ENCODE results near the gene TTC1. TPM values are rescaled to one million over a fixed set of nuclear protein-coding genes. Genes with fewer than 3 reads are reported as not detected.

TTC1 gene
- polyA plus RNA-seq, 1 of the 3 experiments (the other 2 are of a cell fraction), result 37.0 TPM

GRCh38 chr5:160092514-160092913, 83.6 kb downstream of the TTC1 start:
- Histone ChIP-seq H3K9me3 (no peaks in the 10 kb centered on the region), H3K79me2 (ENCODE audit: insufficient read depth) (peaks cover 42% of the 10 kb centered on the region), H3K4me2 (no peak overlapping the region), H3K9ac (no peak overlapping the region), H3K36me3 (replicated peaks in 1 of 2; ENCODE audit: control insufficient read depth in 1 of 2, insufficient read depth in 2 of 2, low read length in 1 of 2) (peaks cover 20 to 28% of the 10 kb centered on the region in 2 experiments), H3F3A (replicated peaks; ENCODE audit: insufficient read depth) (peaks cover 3% of the 10 kb centered on the region), H3K27me3 (ENCODE audit: insufficient read depth) (no peaks in the 10 kb centered on the region), H2AFZ (ENCODE audit: low read depth) (no peak overlapping the region), H3K9me2 (no peaks in the 10 kb centered on the region), H4K20me1 (ENCODE audit: insufficient read depth) (no peaks in the 10 kb centered on the region), H3K4me3 (ENCODE audit: low read depth in 2 of 2, low read length in 1 of 2) (no peak overlapping the region), H3K4me1 (ENCODE audit: control insufficient read depth in 1 of 2, insufficient read depth in 2 of 2, low read depth in 1 of 2, low read length in 1 of 2) (peaks cover 0 to 17% of the 10 kb centered on the region in 2 experiments; a peak in 3 of 4 replicates), H3K27ac (ENCODE audit: low read depth in 2 of 2, low read length in 1 of 2) (no peak overlapping the region)
- ChIA-PET CTCF (interaction anchor here (1.9 kb wide), 1 partner anchor 12 kb away, joined by 7 read pairs; no protein-coding TSS in a partner anchor), POLR2A (no interaction called here)
- no peak for DNase-seq
- TF ChIP-seq ZBTB33 (IDR thresholded peaks at IDR 0.05; ENCODE audit: borderline replicate concordance, low read depth) (no peak), SIN3A (IDR thresholded peaks at IDR 0.05; ENCODE audit: borderline replicate concordance, low read depth, low read length) (no peak), MXI1 (IDR thresholded peaks at IDR 0.05; ENCODE audit: low read depth, low read length) (no peak), TCF12 (IDR thresholded peaks at IDR 0.05) (no peak), FOXM1 (IDR thresholded peaks at IDR 0.05; ENCODE audit: low read depth) (no peak), FOXJ3 (CRISPR knock-in tag; IDR thresholded peaks at IDR 0.05) (no peak), GABPA (IDR thresholded peaks at IDR 0.05; ENCODE audit: low read depth) (no peak), MEF2A (IDR thresholded peaks at IDR 0.05; ENCODE audit: borderline replicate concordance, low read depth) (no peak), JUND (IDR thresholded peaks at IDR 0.05) (no peak)
- WGBS (ENCODE audit: low lambda C conversion rate), result 94% methylated on average over 7 of the region's 7 CpGs

- no peaks in the 10 kb centered on the region for H3K9me2 ChIP-seq
- ChIA-PET POLR2A (no interaction called here), CTCF (interaction anchor here (1.9 kb wide), 1 partner anchor 12 kb away, joined by 7 read pairs; no protein-coding TSS in a partner anchor)
- WGBS (ENCODE audit: low lambda C conversion rate), result 97% methylated on average over 11 of the region's 11 CpGs
- no peak for DNase-seq
- H3K79me2 ChIP-seq (ENCODE audit: insufficient read depth), result peaks cover 45% of the 10 kb centered on the region
- no peak overlapping the region for H2AFZ ChIP-seq (ENCODE audit: low read depth)
- no peak overlapping the region for H3K4me3 ChIP-seq (ENCODE audit: low read depth in 2 of 2, low read length in 1 of 2)
- H3K4me2 ChIP-seq, result no peak overlapping the region
- H3K36me3 ChIP-seq (replicated peaks in 1 of 2; ENCODE audit: control insufficient read depth in 1 of 2, insufficient read depth in 2 of 2, low read length in 1 of 2), result peaks cover 23 to 28% of the 10 kb centered on the region in 2 experiments
- no peaks in the 10 kb centered on the region for H3K9me3 ChIP-seq
- H3K27ac ChIP-seq (ENCODE audit: low read depth in 2 of 2, low read length in 1 of 2), result no peak overlapping the region
- peaks cover 0 to 17% of the 10 kb centered on the region in 2 experiments; a peak in 3 of 4 replicates for H3K4me1 ChIP-seq (ENCODE audit: control insufficient read depth in 1 of 2, insufficient read depth in 2 of 2, low read depth in 1 of 2, low read length in 1 of 2)
- no peaks in the 10 kb centered on the region for H3K27me3 ChIP-seq (ENCODE audit: insufficient read depth)
- no peak overlapping the region for H3K9ac ChIP-seq
- peaks cover 1% of the 10 kb centered on the region; the same call in 1 of the 2 replicates for H4K20me1 ChIP-seq (ENCODE audit: insufficient read depth)
- H3F3A ChIP-seq (replicated peaks; ENCODE audit: insufficient read depth), result peaks cover 3% of the 10 kb centered on the region
- TF ChIP-seq SMC3 (IDR thresholded peaks at IDR 0.05; ENCODE audit: low read depth, low read length) (no peak), MAX (IDR thresholded peaks at IDR 0.05; ENCODE audit: low read depth) (no peak), SIN3A (IDR thresholded peaks at IDR 0.05; ENCODE audit: borderline replicate concordance, low read depth, low read length) (no peak), RCOR1 (IDR thresholded peaks at IDR 0.05; ENCODE audit: low read length) (no peak), REST (IDR thresholded peaks at IDR 0.05; ENCODE audit: low read depth, low read length) (no peak), IRF3 (IDR thresholded peaks at IDR 0.05; ENCODE audit: low read depth, low read length) (no peak), MXI1 (IDR thresholded peaks at IDR 0.05; ENCODE audit: low read depth, low read length) (no peak), PBX3 (IDR thresholded peaks at IDR 0.05) (no peak), RFX5 (IDR thresholded peaks at IDR 0.05; ENCODE audit: low read length) (no peak), USF2 (IDR thresholded peaks at IDR 0.05; ENCODE audit: borderline replicate concordance, low read depth, low read length) (no peak)
Measured at GRCh38 chr5:160092960-160093707, 84.2 kb downstream of the TTC1 start.

All from SK-N-SH (cell line).